Activated CD8-positive, alpha-beta T cell treated with anti-CD3 and anti-CD28 coated beads for 36 hours (primary cell): Measurements from ENCODE around the gene HMGCS1. TPM values are rescaled to one million over a fixed set of nuclear protein-coding genes. Genes with fewer than 3 reads are reported as not detected.
A peak's percentile ranks its signal among the peaks of the same experiment; 100 is the strongest.
"Not testable (repeated sequence)": the region's sequence is repeated elsewhere in the genome, so short reads cannot be mapped to it uniquely, and the experiment has no call there.

Experiments
- ATAC-seq: fragments of 200-7000 bp; cut with Tn5 transposase; one replicate; pipeline ENCODE4 v1.10.0; 2021; ENCODE audit warnings: mild to moderate bottlenecking, moderate library complexity
- CTCF ChIA-PET: fragments of 350-600 bp; sonication (Branson Sonifier 250); formaldehyde crosslinking; loops from one replicate; lab custom pipeline; 2021; ENCODE audit warnings: antibody characterized with exemption; lab: Charles Lee
- POLR2A ChIA-PET: fragments of 350-600 bp; sonication (Branson Sonifier 250); formaldehyde crosslinking; loops from one replicate; lab custom pipeline; 2021; ENCODE audit warnings: antibody characterized with exemption; lab: Charles Lee
- DNase-seq: peaks from one replicate; pipeline ENCODE4 v3.0.0-alpha.2; 2020
- H3K27ac Mint-ChIP-seq: one replicate; pipeline ENCODE4 v1.8.0; 2021; ENCODE audit warnings: mild to moderate bottlenecking, mixed read lengths
- H3K27me3 Mint-ChIP-seq: one replicate; pipeline ENCODE4 v1.8.0; 2021; ENCODE audit warnings: mixed read lengths
- H3K36me3 Mint-ChIP-seq: one replicate; pipeline ENCODE4 v1.8.0; 2021; ENCODE audit warnings: low read depth, mixed read lengths
- H3K4me1 Mint-ChIP-seq: one replicate; pipeline ENCODE4 v1.8.0; 2021; ENCODE audit warnings: low read depth, mixed read lengths
- H3K4me3 Mint-ChIP-seq: one replicate; pipeline ENCODE4 v1.8.0; 2021; ENCODE audit warnings: mild to moderate bottlenecking, moderate library complexity, mixed read lengths
- H3K9me3 Mint-ChIP-seq: one replicate; pipeline ENCODE4 v1.8.0; 2021; ENCODE audit warnings: mixed read lengths
- CTCF ChIP-seq: fragments of 200-600 bp; IDR thresholded peaks from one replicate; pipeline ENCODE4 v1.8.0; 2022; ENCODE audit warnings: antibody characterized with exemption, mild to moderate bottlenecking
- intact Hi-C: fragments of 100-400 bp; cut with micrococcal nuclease; formaldehyde crosslinking; loops from one replicate; pipeline ENCODE4 v1.10.0; 2022
- total RNA-seq, 2 experiments: library from RNA; stranded (reverse); gene quantifications; one replicate each; pipeline ENCODE4 v1.2.3, GENCODE V29; 2021

The HMGCS1 gene
- total RNA-seq, 2 experiments from 2014 or later: 63.6 to 65.7 TPM

GRCh38 chr5:43348207-43348606 is 35.0 kb upstream of the HMGCS1 start:
- ATAC-seq (no peak), DNase-seq (no peak)
- CTCF ChIA-PET: no interaction called here
- Mint-ChIP-seq H3K9me3 (peaks cover 3% of the 10 kb centered on the region), H3K36me3 (no peaks in the 10 kb centered on the region), H3K27me3 (peaks cover 8% of the 10 kb centered on the region), H3K4me3 (no peak overlapping the region), H3K4me1 (no peaks in the 10 kb centered on the region), H3K27ac (no peak overlapping the region)
- POLR2A ChIA-PET: interaction anchor here (1.7 kb wide), 1 partner anchor 11 kb away, joined by 3 read pairs; no protein-coding TSS in a partner anchor
- intact Hi-C loops: no loop called here
- TF ChIP-seq CTCF: no peak

GRCh38 chr5:43338862-43339261 is 25.6 kb upstream of the HMGCS1 start:
- Mint-ChIP-seq H3K36me3 (peaks cover 15% of the 10 kb centered on the region), H3K27me3 (peaks cover 17% of the 10 kb centered on the region), H3K4me1 (peaks cover 11% of the 10 kb centered on the region), H3K9me3 (peaks cover 30% of the 10 kb centered on the region), H3K4me3 (no peak overlapping the region), H3K27ac (peak overlapping the region; percentile 10)
- ATAC-seq (peak; percentile 43), DNase-seq (peak; percentile 21)
- no peak for TF ChIP-seq CTCF
- intact Hi-C loops: no loop called here
- ChIA-PET POLR2A (interaction anchor here (0.9 to 2.6 kb wide), 2 partner anchors 13 to 25 kb away, joined by 3 to 11 read pairs; partner anchors contain the start of gene HMGCS1), CTCF (interaction anchor here (0.7 to 1.6 kb wide), 8 partner anchors 13 to 319 kb away, joined by 3 to 5 read pairs (median 3); partner anchors contain the start of gene HMGCS1)

DNA sequence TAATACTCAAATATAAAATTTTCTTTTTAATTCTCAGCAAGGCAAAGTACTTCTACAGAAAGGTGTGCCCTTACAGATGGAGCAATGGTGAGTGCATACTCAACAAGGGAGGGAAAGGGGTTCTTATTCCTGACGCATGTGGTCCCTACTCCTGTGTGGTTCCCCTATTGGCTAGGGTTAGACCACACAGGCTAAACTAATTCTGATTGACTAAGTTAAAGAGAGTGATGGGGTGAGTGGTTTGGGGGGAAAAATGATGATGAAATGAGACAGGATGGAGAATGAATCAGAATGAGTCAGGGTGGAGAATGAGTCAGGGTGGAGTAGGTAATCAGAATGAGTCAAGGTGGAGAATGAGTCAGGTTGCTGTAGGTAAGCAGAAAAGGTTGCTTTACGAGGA is 22.9 kb upstream of the HMGCS1 start:
- peak overlapping the region; percentile 17 for H3K27ac Mint-ChIP-seq
- no peak overlapping the region for H3K4me3 Mint-ChIP-seq
- peaks cover 36% of the 10 kb centered on the region for H3K9me3 Mint-ChIP-seq
- peaks cover 24% of the 10 kb centered on the region for H3K27me3 Mint-ChIP-seq
- ATAC-seq (peak; percentile 89), DNase-seq (peak; percentile 48)
- ChIA-PET POLR2A (interaction anchor here (1.0 kb wide), 1 partner anchor 23 kb away, joined by 3 read pairs; the partner anchor contains the start of gene HMGCS1), CTCF (no interaction called here)
- intact Hi-C loops: no loop called here
- H3K36me3 Mint-ChIP-seq: peaks cover 15% of the 10 kb centered on the region
- H3K4me1 Mint-ChIP-seq: peaks cover 11% of the 10 kb centered on the region
- no peak for TF ChIP-seq CTCF

DNA sequence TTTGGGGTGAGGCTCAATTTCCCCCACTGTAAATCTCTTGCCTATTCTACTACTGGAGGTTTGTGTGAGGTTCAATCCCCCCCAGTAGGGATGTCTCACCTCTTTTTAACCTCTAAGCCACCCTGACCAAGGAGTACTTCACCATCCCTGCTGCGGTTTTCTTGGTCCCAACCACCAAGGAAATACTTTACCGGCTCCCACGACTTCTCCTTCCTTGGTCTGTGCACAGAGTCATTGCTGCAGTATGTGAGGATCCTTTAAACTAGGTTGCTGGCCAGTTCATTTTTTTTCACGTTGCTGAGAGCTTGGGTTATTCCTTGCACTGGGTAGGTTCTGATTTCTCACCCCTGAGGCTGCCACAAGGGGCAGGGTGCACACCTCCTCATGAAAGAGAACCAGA is 22.5 kb upstream of the HMGCS1 start:
- Mint-ChIP-seq H3K4me1 (peaks cover 11% of the 10 kb centered on the region), H3K36me3 (peaks cover 15% of the 10 kb centered on the region), H3K9me3 (peaks cover 36% of the 10 kb centered on the region), H3K27ac (peak overlapping the region; percentile 17), H3K4me3 (no peak overlapping the region), H3K27me3 (peaks cover 24% of the 10 kb centered on the region)
- DNase-seq: no peak
- TF ChIP-seq CTCF: no peak
- POLR2A ChIA-PET: interaction anchor here (1.0 kb wide), 1 partner anchor 22 kb away, joined by 3 read pairs; the partner anchor contains the start of gene HMGCS1
- CTCF ChIA-PET: no interaction called here
- intact Hi-C loops: no loop called here
- ATAC-seq: no peak

- CTCF ChIA-PET: no interaction called here
- no peak for TF ChIP-seq CTCF
- Mint-ChIP-seq H3K36me3 (peaks cover 9% of the 10 kb centered on the region), H3K27me3 (peaks cover 18% of the 10 kb centered on the region), H3K4me1 (peaks cover 6% of the 10 kb centered on the region), H3K9me3 (peaks cover 27% of the 10 kb centered on the region), H3K27ac (no peak overlapping the region), H3K4me3 (no peak overlapping the region)
- POLR2A ChIA-PET: no interaction called here
- no peak for DNase-seq
- ATAC-seq: no peak
- intact Hi-C loops: no loop called here
Measured at GRCh38 chr5:43332401-43332800, 19.2 kb upstream of the HMGCS1 start.

DNA sequence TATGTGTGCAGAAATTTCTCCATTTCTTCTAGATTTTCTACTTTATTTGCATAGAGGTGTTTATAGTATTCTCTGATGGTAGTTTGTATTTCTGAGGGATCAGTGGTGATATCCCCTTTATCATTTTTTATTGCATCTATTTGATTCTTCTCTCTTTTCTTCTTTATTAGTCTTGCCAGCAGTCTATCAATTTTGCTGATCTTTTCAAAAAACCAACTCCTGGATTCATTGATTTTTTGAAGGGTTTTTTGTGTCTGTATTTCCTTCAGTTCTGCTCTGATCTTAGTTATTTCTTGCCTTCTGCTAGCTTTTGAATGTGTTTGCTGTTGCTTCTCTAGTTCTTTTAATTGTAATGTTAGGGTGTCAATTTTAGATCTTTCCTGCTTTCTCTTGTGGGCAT is 12.4 kb upstream of the HMGCS1 start:
- H3K27ac Mint-ChIP-seq, intact Hi-C loops, H3K4me3 Mint-ChIP-seq, POLR2A ChIA-PET, CTCF ChIA-PET, H3K9me3 Mint-ChIP-seq, H3K36me3 Mint-ChIP-seq, H3K4me1 Mint-ChIP-seq, ATAC-seq, DNase-seq, H3K27me3 Mint-ChIP-seq: not testable (repeated sequence)

DNA sequence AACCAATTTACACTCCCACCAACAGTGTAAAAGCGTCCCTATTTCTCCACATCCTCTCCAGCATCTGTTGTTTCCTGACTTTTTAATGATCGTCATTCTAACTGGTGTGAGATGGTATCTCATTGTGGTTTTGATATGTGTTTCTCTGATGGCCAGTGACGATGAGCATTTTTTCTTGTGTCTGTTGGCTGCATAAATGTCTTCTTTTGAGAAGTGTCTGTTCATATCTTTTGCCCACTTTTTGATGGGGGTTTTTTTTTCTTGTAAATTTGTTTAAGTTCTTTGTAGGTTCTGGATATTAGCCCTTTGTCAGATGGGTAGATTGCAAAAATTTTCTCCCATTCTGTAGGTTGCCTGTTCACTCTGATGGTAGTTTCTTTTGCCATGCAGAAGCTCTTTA is 10.3 kb upstream of the HMGCS1 start:
- H3K4me1 Mint-ChIP-seq, ATAC-seq, POLR2A ChIA-PET, H3K36me3 Mint-ChIP-seq, H3K9me3 Mint-ChIP-seq, intact Hi-C loops, H3K4me3 Mint-ChIP-seq, DNase-seq, H3K27me3 Mint-ChIP-seq, H3K27ac Mint-ChIP-seq, CTCF ChIA-PET: not testable (repeated sequence)
